GM13976 (cell line): ENCODE data around the gene KCNS1.

Experiments used
- DNase-seq: peaks from one replicate; pipeline ENCODE4 v3.0.0; 2012; ENCODE audit warnings: low spot score
- CTCF ChIP-seq: IDR thresholded peaks from 2 replicates; pipeline ENCODE4 v1.5.1; 2012; ENCODE audit warnings: borderline replicate concordance, mild to moderate bottlenecking; ENCODE audit not compliant: insufficient read depth; ENCODE audit errors: extremely low read depth, missing control alignments, control extremely low read depth
- in situ Hi-C: fragments of 300-500 bp; cut with MboI; formaldehyde crosslinking; loops from one replicate; pipeline ENCODE4 v1.12.0; 2022; ENCODE audit warnings: low sequenced_read_pairs, mixed read lengths, inconsistent platforms; ENCODE audit not compliant: unreplicated experiment

The KCNS1 gene

GRCh38 chr20:45055056-45055455 is 45.9 kb downstream of the KCNS1 start:
- in situ Hi-C loops = no loop called here
- DNase-seq = no peak
- TF ChIP-seq CTCF = no peak

- no peak for DNase-seq
- in situ Hi-C loops = no loop called here
- TF ChIP-seq CTCF = no peak
Measured at GRCh38 chr20:45053430-45054351, 47.2 kb downstream of the KCNS1 start.

- in situ Hi-C loops = no loop called here
- peak; percentile 43 for DNase-seq
Measured at GRCh38 chr20:45052698-45053429, 48.1 kb downstream of the KCNS1 start.

GRCh38 chr20:45051204-45052060 is 49.5 kb downstream of the KCNS1 start:
- peak; percentile 23 for DNase-seq
- in situ Hi-C loops = no loop called here
- no peak for TF ChIP-seq CTCF

More at GRCh38 chr20:45052698-45053429, 48.1 kb downstream of the KCNS1 start:
- TF ChIP-seq CTCF = no peak

GRCh38 chr20:45049904-45050471 is 50.9 kb downstream of the KCNS1 start:
- no peak for DNase-seq
- in situ Hi-C loops = no loop called here
- no peak for TF ChIP-seq CTCF

- TF ChIP-seq CTCF = no peak
- in situ Hi-C loops = no loop called here
- no peak for DNase-seq
Measured at GRCh38 chr20:45049438-45049837, 51.5 kb downstream of the KCNS1 start.
